Nephron (organoid): ENCODE results near the gene GSN.

Source experiments
- H3K27ac Mint-ChIP-seq, 3 experiments: 2 replicates each; pipeline ENCODE4 v1.8.0; 2020; ENCODE audit warnings: mixed read lengths in 3 of 3, mild to moderate bottlenecking in 2 of 3, moderate library complexity in 1 of 3
- H3K27me3 Mint-ChIP-seq: 2 replicates; pipeline ENCODE4 v1.8.0; 2021; ENCODE audit warnings: low read depth, mild to moderate bottlenecking, moderate library complexity, mixed read lengths
- H3K36me3 Mint-ChIP-seq: 2 replicates; pipeline ENCODE4 v1.8.0; 2020; ENCODE audit warnings: low read depth, mixed read lengths
- H3K4me1 Mint-ChIP-seq: 2 replicates; pipeline ENCODE4 v1.8.0; 2020; ENCODE audit warnings: mixed read lengths
- H3K4me3 Mint-ChIP-seq, 3 experiments: 2 replicates each; pipeline ENCODE4 v1.8.0; 2020; ENCODE audit warnings: mild to moderate bottlenecking in 3 of 3, mixed read lengths in 3 of 3, moderate library complexity in 2 of 3
- H3K9me3 Mint-ChIP-seq: 2 replicates; pipeline ENCODE4 v1.8.0; 2020; ENCODE audit warnings: mixed read lengths
- TF ChIP-seq, protein P1 (sequence below), 3 experiments: fragments of 200-600 bp; sonication (generic); IDR thresholded peaks; one replicate each; pipeline ENCODE4 v1.5.0; 2021; ENCODE audit warnings: antibody characterized with exemption in 3 of 3; ENCODE audit not compliant: unreplicated experiment in 3 of 3

GSN gene

DNA sequence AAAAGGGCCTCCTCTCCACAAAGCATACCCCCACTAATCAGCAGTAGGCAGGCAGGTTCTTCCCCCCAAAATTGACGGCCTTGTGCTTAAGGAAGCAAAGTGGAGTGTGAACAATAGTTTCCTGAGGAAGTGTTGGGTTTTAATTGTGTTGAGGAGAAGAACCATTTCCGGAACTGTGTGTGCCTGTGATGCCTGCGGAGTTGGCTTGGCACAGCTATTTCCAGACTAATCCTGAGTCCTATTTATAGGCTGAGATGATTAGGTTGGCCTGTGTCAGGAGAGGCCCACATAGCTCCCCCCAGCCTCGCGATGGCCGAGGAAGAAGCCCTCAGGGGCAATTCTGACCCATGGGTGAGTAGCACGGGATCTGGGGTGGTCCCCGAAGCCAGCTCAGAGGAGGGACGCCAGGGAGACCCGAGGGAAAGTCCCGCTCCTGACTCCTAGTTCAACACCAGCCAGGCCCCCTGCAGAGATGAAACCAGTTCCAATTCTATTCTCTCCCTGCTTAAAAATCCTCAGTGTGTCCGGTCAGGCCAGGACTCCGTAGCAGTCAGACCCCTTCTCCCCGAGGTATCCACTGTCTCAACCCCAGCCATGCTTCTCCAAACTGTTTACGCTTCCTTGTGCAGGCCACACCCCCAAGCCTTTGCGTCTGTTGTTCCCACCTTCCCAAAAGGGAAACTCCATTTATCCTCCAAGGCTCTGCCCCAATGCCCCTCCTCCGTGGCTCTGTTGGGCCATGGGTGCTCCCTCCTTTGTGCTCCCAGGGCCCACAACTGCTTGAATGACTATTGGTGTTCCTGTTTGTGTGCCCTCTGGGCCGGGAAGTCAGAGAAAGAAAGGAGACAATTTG, 18.1 kb downstream of the GSN start:
- H3K36me3 Mint-ChIP-seq = no peaks in the 10 kb centered on the region
- no peaks in the 10 kb centered on the region for H3K27me3 Mint-ChIP-seq
- peak overlapping the region; percentile 97 to 99 (median 99) for H3K27ac Mint-ChIP-seq
- peaks cover 82% of the 10 kb centered on the region for H3K4me1 Mint-ChIP-seq
- TF ChIP-seq, protein P1, sequence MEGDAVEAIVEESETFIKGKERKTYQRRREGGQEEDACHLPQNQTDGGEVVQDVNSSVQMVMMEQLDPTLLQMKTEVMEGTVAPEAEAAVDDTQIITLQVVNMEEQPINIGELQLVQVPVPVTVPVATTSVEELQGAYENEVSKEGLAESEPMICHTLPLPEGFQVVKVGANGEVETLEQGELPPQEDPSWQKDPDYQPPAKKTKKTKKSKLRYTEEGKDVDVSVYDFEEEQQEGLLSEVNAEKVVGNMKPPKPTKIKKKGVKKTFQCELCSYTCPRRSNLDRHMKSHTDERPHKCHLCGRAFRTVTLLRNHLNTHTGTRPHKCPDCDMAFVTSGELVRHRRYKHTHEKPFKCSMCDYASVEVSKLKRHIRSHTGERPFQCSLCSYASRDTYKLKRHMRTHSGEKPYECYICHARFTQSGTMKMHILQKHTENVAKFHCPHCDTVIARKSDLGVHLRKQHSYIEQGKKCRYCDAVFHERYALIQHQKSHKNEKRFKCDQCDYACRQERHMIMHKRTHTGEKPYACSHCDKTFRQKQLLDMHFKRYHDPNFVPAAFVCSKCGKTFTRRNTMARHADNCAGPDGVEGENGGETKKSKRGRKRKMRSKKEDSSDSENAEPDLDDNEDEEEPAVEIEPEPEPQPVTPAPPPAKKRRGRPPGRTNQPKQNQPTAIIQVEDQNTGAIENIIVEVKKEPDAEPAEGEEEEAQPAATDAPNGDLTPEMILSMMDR (IDR thresholded peaks at IDR 0.05; ENCODE audit: unreplicated experiment in 3 of 3) = no peak
- peak overlapping the region; percentile 17 to 66 (median 55) for H3K4me3 Mint-ChIP-seq
- no peaks in the 10 kb centered on the region for H3K9me3 Mint-ChIP-seq

DNA sequence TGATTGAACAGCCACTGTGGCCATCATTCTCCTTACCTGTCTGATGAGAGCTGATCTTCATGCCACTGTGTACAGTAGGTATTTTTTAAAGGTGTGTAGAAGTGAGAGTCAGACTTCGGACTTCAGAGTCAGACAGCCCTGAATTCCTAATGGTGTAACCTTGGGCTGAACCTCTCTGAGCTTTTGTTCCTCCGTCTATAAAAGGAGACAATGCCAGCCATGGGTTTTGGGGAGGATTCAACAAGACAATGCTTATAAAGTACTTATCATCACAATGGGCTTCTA, 18.7 kb downstream of the GSN start:
- no peaks in the 10 kb centered on the region for H3K27me3 Mint-ChIP-seq
- peaks cover 76% of the 10 kb centered on the region for H3K4me1 Mint-ChIP-seq
- no peaks in the 10 kb centered on the region for H3K9me3 Mint-ChIP-seq
- TF ChIP-seq, protein P1 (IDR thresholded peaks at IDR 0.05; ENCODE audit: unreplicated experiment in 3 of 3) = no peak
- H3K4me3 Mint-ChIP-seq = peak overlapping the region; percentile 4 to 66 (median 35)
- peak overlapping the region; percentile 97 to 99 (median 99) for H3K27ac Mint-ChIP-seq
- H3K36me3 Mint-ChIP-seq = no peaks in the 10 kb centered on the region

DNA sequence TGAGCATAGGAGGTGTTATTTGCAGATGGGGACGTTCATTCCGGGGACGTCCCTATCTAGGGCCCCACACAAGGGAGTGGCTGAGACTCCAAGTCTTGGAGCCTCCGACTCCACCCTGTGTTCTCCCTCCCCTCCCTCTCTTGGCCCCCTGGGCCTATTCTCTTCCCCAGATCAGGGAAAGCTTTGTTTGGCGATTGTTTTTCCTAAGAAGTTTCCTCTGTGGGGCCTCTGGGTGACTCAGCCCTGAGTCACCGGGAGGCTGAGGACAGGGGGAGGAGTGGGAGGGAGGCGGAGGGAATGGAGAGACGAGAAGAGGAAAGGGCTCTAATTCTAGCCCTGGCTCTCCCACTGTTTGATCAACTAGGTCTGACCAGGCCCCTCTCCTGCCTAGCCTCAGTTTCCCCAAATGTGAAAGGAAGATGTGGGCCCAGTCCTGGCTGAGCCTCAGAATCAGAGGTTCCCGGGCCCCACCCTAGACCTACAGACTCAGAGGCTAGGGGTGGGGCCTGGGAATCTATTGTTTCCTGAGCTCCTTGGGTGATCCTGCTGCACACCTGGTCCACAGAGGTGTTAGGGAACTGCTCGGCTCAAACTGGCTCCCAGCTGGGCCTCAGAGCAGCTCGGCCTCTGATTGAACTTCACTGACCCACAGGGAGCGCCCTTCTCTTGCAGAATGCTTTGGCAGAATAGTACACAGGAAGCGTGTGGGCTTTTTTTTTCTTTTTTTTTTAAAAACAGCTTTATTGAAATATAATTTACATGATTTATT, 19.2 kb downstream of the GSN start:
- H3K36me3 Mint-ChIP-seq = no peaks in the 10 kb centered on the region
- H3K4me3 Mint-ChIP-seq = peak overlapping the region in 2 of 3 experiments; percentile 40 to 66
- H3K27ac Mint-ChIP-seq = peak overlapping the region; percentile 97 to 99 (median 99)
- no peaks in the 10 kb centered on the region for H3K9me3 Mint-ChIP-seq
- H3K27me3 Mint-ChIP-seq = no peaks in the 10 kb centered on the region
- TF ChIP-seq, protein P1 (IDR thresholded peaks at IDR 0.05; ENCODE audit: unreplicated experiment in 3 of 3) = no peak
- H3K4me1 Mint-ChIP-seq = peaks cover 73% of the 10 kb centered on the region

DNA sequence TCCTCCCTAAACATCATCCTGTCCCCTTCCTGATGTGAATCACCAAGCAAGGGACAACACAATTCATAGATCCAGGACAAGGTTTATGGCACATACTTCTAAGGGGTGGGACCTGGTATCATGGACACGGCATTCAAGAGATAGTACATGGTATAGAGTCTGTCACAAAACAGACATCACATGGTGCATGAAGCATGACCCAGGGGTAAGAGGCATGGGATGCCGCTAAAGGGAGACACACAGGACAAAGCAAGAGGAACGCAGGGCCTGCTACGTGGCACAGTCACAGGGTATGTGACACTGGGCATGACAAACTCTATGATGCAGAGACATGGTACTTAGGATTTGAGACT, 20.7 kb downstream of the GSN start:
- Mint-ChIP-seq H3K27ac (peak overlapping the region; percentile 97 to 99 (median 99)), H3K36me3 (no peaks in the 10 kb centered on the region), H3K4me3 (peak overlapping the region; percentile 0 to 63 (median 10)), H3K27me3 (no peaks in the 10 kb centered on the region), H3K4me1 (peaks cover 63% of the 10 kb centered on the region), H3K9me3 (no peaks in the 10 kb centered on the region)
- TF ChIP-seq, protein P1 (IDR thresholded peaks at IDR 0.05; ENCODE audit: unreplicated experiment in 3 of 3) = no peak

DNA sequence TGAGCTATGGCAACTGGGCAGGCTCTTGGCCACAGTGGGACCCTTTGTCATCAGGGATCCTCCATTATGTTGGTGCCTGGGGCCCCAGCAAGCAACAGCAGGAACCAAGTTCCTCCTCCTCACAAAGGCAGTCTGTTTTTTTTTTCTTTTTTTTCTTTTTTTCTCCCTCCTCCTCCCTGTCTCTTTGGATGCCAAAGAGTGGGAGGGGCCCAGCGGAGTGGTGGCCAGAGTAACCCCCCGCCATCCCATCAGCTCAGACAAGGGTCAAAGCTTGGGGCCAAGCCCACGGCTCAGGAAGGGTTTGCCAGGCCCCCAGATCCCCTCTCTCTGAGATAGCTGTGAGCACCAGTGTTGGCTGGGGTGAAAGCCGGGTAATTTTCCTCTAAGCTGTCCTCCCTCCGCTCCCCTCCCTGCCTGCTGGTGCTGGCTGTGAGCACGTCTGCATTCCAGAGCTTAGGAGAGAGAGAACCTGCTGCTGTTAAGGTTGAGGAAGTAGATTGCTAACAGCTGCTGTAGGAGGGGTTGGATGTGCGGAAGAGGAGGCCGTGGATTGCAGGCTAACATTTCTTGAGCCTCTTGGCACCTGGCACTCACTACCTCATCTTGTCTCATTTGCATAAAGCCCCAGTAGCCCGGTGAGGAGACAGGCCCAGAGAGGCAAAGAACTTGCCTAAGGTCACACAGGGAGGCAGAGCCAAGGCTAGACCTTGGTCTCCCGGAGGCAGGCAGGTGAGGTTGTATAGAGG, 21.2 kb downstream of the GSN start:
- H3K27ac Mint-ChIP-seq = peak overlapping the region; percentile 97 to 99 (median 99)
- H3K36me3 Mint-ChIP-seq = no peaks in the 10 kb centered on the region
- H3K4me1 Mint-ChIP-seq = peaks cover 61% of the 10 kb centered on the region

More for the DNA sequence above, 21.2 kb downstream of the GSN start:
- TF ChIP-seq, protein P1 (IDR thresholded peaks at IDR 0.05; ENCODE audit: unreplicated experiment in 3 of 3) = no peak
- no peaks in the 10 kb centered on the region for H3K9me3 Mint-ChIP-seq
- peak overlapping the region; percentile 10 to 24 (median 21) for H3K4me3 Mint-ChIP-seq
- no peaks in the 10 kb centered on the region for H3K27me3 Mint-ChIP-seq
